Sigmoid colon (tissue), 4 donors: ENCODE measurements around the gene TPRX2.

ENCODE experiments used
- CTCF ChIP-seq, 4 experiments: fragments of 450-650 bp in 3 of 4; fragments of 200-600 bp in 1 of 4; IDR thresholded peaks; one replicate each; pipeline ENCODE4 v1.5.1; 2016 to 2019; ENCODE audit warnings: antibody characterized with exemption in 4 of 4, mild to moderate bottlenecking in 3 of 4, moderate library complexity in 2 of 4
- EP300 ChIP-seq, 4 donors: sonication (generic); formaldehyde crosslinking; IDR thresholded peaks; one replicate each; pipeline ENCODE4 v1.6.1; 2017; ENCODE audit warnings: antibody characterized with exemption in 4 of 4
- POLR2A ChIP-seq, 2 donors: fragments of 450-650 bp; IDR thresholded peaks; one replicate each; pipeline ENCODE4 v1.6.1; 2016; ENCODE audit warnings: antibody characterized with exemption in 2 of 2, mild to moderate bottlenecking in 2 of 2, moderate library complexity in 2 of 2

- TF ChIP-seq CTCF (IDR thresholded peaks at IDR 0.05) (no peak), POLR2A (IDR thresholded peaks at IDR 0.05) (no peak), EP300 (IDR thresholded peaks at IDR 0.05) (no peak)
Measured at GRCh38 chr19:47842941-47843340, 16.1 kb upstream of the TPRX2 start.
